H9 (cell line): Measurements from ENCODE around the gene ASPHD1. TPM values are rescaled to one million over a fixed set of nuclear protein-coding genes. Genes with fewer than 3 reads are reported as not detected.

Experiments
- DNase-seq: peaks from one replicate; pipeline ENCODE4 v3.0.0-alpha.2; 2017
- H2AFZ ChIP-seq: one replicate; pipeline ENCODE4 v1.6.1; 2013; ENCODE audit warnings: mild to moderate bottlenecking, low read length, control low read depth, moderate library complexity
- H2AK5ac ChIP-seq: 2 replicates; pipeline ENCODE4 v1.6.1; 2013; ENCODE audit warnings: low read length, control low read depth, mixed read lengths; ENCODE audit not compliant: insufficient read length
- H2BK120ac ChIP-seq: one replicate; pipeline ENCODE4 v1.6.1; 2013; ENCODE audit warnings: low read depth, mild to moderate bottlenecking, low read length, control low read depth, inconsistent platforms; ENCODE audit not compliant: poor library complexity, severe bottlenecking
- H2BK12ac ChIP-seq: 2 replicates; pipeline ENCODE4 v1.6.1; 2013; ENCODE audit warnings: low read length, control low read depth, mixed read lengths, low read depth; ENCODE audit not compliant: insufficient read length
- H2BK15ac ChIP-seq: 2 replicates; pipeline ENCODE4 v1.6.1; 2013; ENCODE audit warnings: low read depth, low read length, control low read depth
- H2BK20ac ChIP-seq: one replicate; pipeline ENCODE4 v1.6.1; 2013; ENCODE audit warnings: low read depth, mild to moderate bottlenecking, low read length, control low read depth, inconsistent platforms; ENCODE audit not compliant: poor library complexity, severe bottlenecking
- H2BK5ac ChIP-seq: 2 replicates; pipeline ENCODE4 v1.6.1; 2013; ENCODE audit warnings: low read length, control low read depth, mixed read lengths; ENCODE audit not compliant: insufficient read length
- H3K14ac ChIP-seq: 2 replicates; pipeline ENCODE4 v1.6.1; 2013; ENCODE audit warnings: low read length, control low read depth; ENCODE audit not compliant: insufficient read depth
- H3K18ac ChIP-seq: 2 replicates; pipeline ENCODE4 v1.6.1; 2013; ENCODE audit warnings: low read depth, mild to moderate bottlenecking, mixed read lengths, low read length, control low read depth; ENCODE audit not compliant: insufficient read length
- H3K23ac ChIP-seq: 2 replicates; pipeline ENCODE4 v1.6.1; 2013; ENCODE audit warnings: low read length, control low read depth, mixed read lengths, low read depth; ENCODE audit not compliant: insufficient read length
- H3K23me2 ChIP-seq: 2 replicates; pipeline ENCODE4 v1.6.1; 2013; ENCODE audit warnings: low read depth, mild to moderate bottlenecking, mixed read lengths, low read length, control low read depth; ENCODE audit not compliant: insufficient read length, poor library complexity, severe bottlenecking
- H3K27ac ChIP-seq: 2 replicates; pipeline ENCODE4 v1.5.1; 2013; ENCODE audit warnings: low read length, control low read depth, mixed read lengths, low read depth; ENCODE audit not compliant: insufficient read length
- H3K27me3 ChIP-seq: 2 replicates; pipeline ENCODE4 v1.6.1; 2013; ENCODE audit warnings: low read length, control low read depth, inconsistent platforms; ENCODE audit not compliant: insufficient read depth
- H3K4ac ChIP-seq: 2 replicates; pipeline ENCODE4 v1.6.1; 2013; ENCODE audit warnings: low read depth, mild to moderate bottlenecking, control low read depth, inconsistent platforms, low read length, moderate library complexity
- H3K4me1 ChIP-seq: 2 replicates; pipeline ENCODE4 v1.6.1; 2013; ENCODE audit warnings: low read length, control low read depth, inconsistent platforms; ENCODE audit not compliant: insufficient read depth
- H3K4me2 ChIP-seq: 2 replicates; pipeline ENCODE4 v1.6.1; 2013; ENCODE audit warnings: low read length, control low read depth, mixed read lengths; ENCODE audit not compliant: insufficient read length, insufficient read depth
- H3K56ac ChIP-seq: 2 replicates; pipeline ENCODE4 v1.6.1; 2013; ENCODE audit warnings: low read depth, mild to moderate bottlenecking, mixed read lengths, low read length, control low read depth; ENCODE audit not compliant: insufficient read length
- H3K79me1 ChIP-seq: 2 replicates; pipeline ENCODE4 v1.6.1; 2013; ENCODE audit warnings: low read depth, mild to moderate bottlenecking, moderate library complexity, low read length, control low read depth, inconsistent platforms; ENCODE audit not compliant: insufficient read depth, poor library complexity, severe bottlenecking
- H3K79me2 ChIP-seq: 2 replicates; pipeline ENCODE4 v1.6.1; 2013; ENCODE audit warnings: low read length, control low read depth, inconsistent platforms; ENCODE audit not compliant: insufficient read depth
- H3K9ac ChIP-seq: 2 replicates; pipeline ENCODE4 v1.6.1; 2013; ENCODE audit warnings: low read length, control low read depth, mixed read lengths; ENCODE audit not compliant: insufficient read length; ENCODE audit errors: extremely low read depth
- H3K9me3 ChIP-seq: one replicate; pipeline ENCODE4 v1.6.1; 2013; ENCODE audit warnings: low read depth, low read length, inconsistent platforms; ENCODE audit not compliant: control insufficient read depth
- H3T11ph ChIP-seq: one replicate; pipeline ENCODE4 v1.6.1; 2013; ENCODE audit warnings: mild to moderate bottlenecking, low read length, control low read depth, inconsistent platforms
- H4K20me1 ChIP-seq: one replicate; pipeline ENCODE4 v1.6.1; 2013; ENCODE audit not compliant: control insufficient read depth, insufficient read length, insufficient read depth
- H4K5ac ChIP-seq: 2 replicates; pipeline ENCODE4 v1.6.1; 2013; ENCODE audit warnings: low read depth, mild to moderate bottlenecking, mixed read lengths, low read length, control low read depth; ENCODE audit not compliant: insufficient read length
- H4K8ac ChIP-seq: replicated peaks from 2 replicates; pipeline ENCODE4 v1.6.1; 2013; ENCODE audit warnings: low read length, control low read depth, mixed read lengths, low read depth; ENCODE audit not compliant: insufficient read length
- H4K91ac ChIP-seq: 2 replicates; pipeline ENCODE4 v1.6.1; 2013; ENCODE audit warnings: low read depth, mild to moderate bottlenecking, moderate library complexity, mixed read lengths, low read length, control low read depth; ENCODE audit not compliant: insufficient read length
- H3K27ac Mint-ChIP-seq, 3 experiments: 2 replicates in 2 of 3; 3 replicates in 1 of 3; pipeline ENCODE4 v1.8.0; 2020 to 2021; ENCODE audit warnings: mixed read lengths in 3 of 3, mild to moderate bottlenecking in 1 of 3, moderate library complexity in 1 of 3
- H3K27me3 Mint-ChIP-seq: 2 replicates; pipeline ENCODE4 v1.8.0; 2021; ENCODE audit warnings: low read depth, mild to moderate bottlenecking, moderate library complexity, mixed read lengths
- H3K36me3 Mint-ChIP-seq, 3 experiments: 2 replicates in 2 of 3; 3 replicates in 1 of 3; pipeline ENCODE4 v1.8.0; 2020 to 2021; ENCODE audit warnings: low read depth in 3 of 3, mixed read lengths in 3 of 3; ENCODE audit not compliant: insufficient read depth in 1 of 3
- H3K4me1 Mint-ChIP-seq, 2 experiments: 2 replicates each; pipeline ENCODE4 v1.8.0; 2020; ENCODE audit warnings: mixed read lengths in 2 of 2
- H3K4me3 Mint-ChIP-seq, 2 experiments: 2 replicates in 1 of 2; 3 replicates in 1 of 2; pipeline ENCODE4 v1.8.0; 2020 to 2021; ENCODE audit warnings: mild to moderate bottlenecking in 2 of 2, mixed read lengths in 2 of 2, moderate library complexity in 1 of 2
- H3K9me3 Mint-ChIP-seq, 2 experiments: 2 replicates in 1 of 2; 3 replicates in 1 of 2; pipeline ENCODE4 v1.8.0; 2020; ENCODE audit warnings: mild to moderate bottlenecking in 2 of 2, mixed read lengths in 2 of 2, moderate library complexity in 1 of 2
- CTCF ChIP-seq: fragments of 200-600 bp; sonication (generic); conservative IDR thresholded peaks from 3 replicates; pipeline ENCODE4 v1.8.0; 2021; ENCODE audit warnings: antibody characterized with exemption, mild to moderate bottlenecking
- WGBS: extraction: QIAGEN DNeasy Blood & Tissue Kit; methylation state at CpG from one replicate; pipeline ENCODE4 v1.1.7; 2013; ENCODE audit warnings: missing lambda C conversion rate, low lambda C conversion rate, mixed read lengths; ENCODE audit not compliant: insufficient read length; ENCODE audit errors: extremely low coverage; 5-methylcytosine and 5-hydroxymethylcytosine counted together
- total RNA-seq: library from RNA; stranded (reverse); gene quantifications from 2 replicates; pipeline ENCODE4 v1.2.1, GENCODE V29; 2021

The ASPHD1 gene
- total RNA-seq, 1 experiment from 2014 or later, result 16.7 TPM

- Histone ChIP-seq H2BK120ac (no peak overlapping the region), H3K4ac (no peak overlapping the region), H3K18ac (no peak overlapping the region), H2BK12ac (no peak overlapping the region), H3K23me2 (peaks cover 9% of the 10 kb centered on the region), H3K4me1 (no peaks in the 10 kb centered on the region; the same call in 1 of the 2 replicates), H3T11ph (no peak overlapping the region), H3K9me3 (no peaks in the 10 kb centered on the region), H3K56ac (no peak overlapping the region), H3K4me2 (no peak overlapping the region), H2BK5ac (no peak overlapping the region), H4K20me1 (no peaks in the 10 kb centered on the region), H3K27me3 (no peaks in the 10 kb centered on the region), H3K23ac (no peak overlapping the region), H2AK5ac (no peak overlapping the region), H4K5ac (no peak overlapping the region), H4K91ac (no peak overlapping the region), H3K79me1 (peaks cover 8% of the 10 kb centered on the region), H4K8ac (no peak overlapping the region), H3K14ac (no peak overlapping the region), H2BK20ac (no peak overlapping the region), H2AFZ (no peak overlapping the region), H3K27ac (no peak overlapping the region), H2BK15ac (no peak overlapping the region), H3K9ac (no peak overlapping the region), H3K79me2 (no peaks in the 10 kb centered on the region)
- H3K36me3 Mint-ChIP-seq, result peaks cover 17 to 33% (median 31%) of the 10 kb centered on the region in 3 experiments; a peak in 6 of 7 replicates
- H3K27me3 Mint-ChIP-seq, result no peaks in the 10 kb centered on the region; the same call in 1 of the 2 replicates
- DNase-seq, result no peak
- no peaks in the 10 kb centered on the region for H3K9me3 Mint-ChIP-seq
- no peak for TF ChIP-seq CTCF
- WGBS, result no CpG with 5 or more reads among the region's 9 CpGs
- H3K4me3 Mint-ChIP-seq, result no peak overlapping the region
- peaks cover 9 to 14% of the 10 kb centered on the region in 2 experiments for H3K4me1 Mint-ChIP-seq
- no peak overlapping the region for H3K27ac Mint-ChIP-seq
These were observed 40.1 kb upstream of the ASPHD1 start for GRCh38 chr16:29860218-29860617.
